Measurements from ENCODE around the gene TRAF3. TPM values are rescaled to one million over a fixed set of nuclear protein-coding genes. Genes with fewer than 3 reads are reported as not detected.

The TRAF3 gene
- total RNA-seq, 1 donor: 19.5 TPM

- Histone ChIP-seq H3K9me3 (ENCODE audit: low read depth, low read length) (no peaks in the 10 kb centered on the region), H3K36me3 (ENCODE audit: insufficient read depth, low read length) (peaks cover 72% of the 10 kb centered on the region), H3K27me3 (ENCODE audit: insufficient read depth, low read length) (no peaks in the 10 kb centered on the region), H3K79me2 (ENCODE audit: insufficient read depth, low read length) (peaks cover 2% of the 10 kb centered on the region), H3K4me2 (ENCODE audit: insufficient read depth, low read length) (no peak overlapping the region), H3K4me1 (ENCODE audit: insufficient read depth, low read length) (no peaks in the 10 kb centered on the region), H3K27ac (ENCODE audit: low read depth, low read length) (no peak overlapping the region), H4K20me1 (ENCODE audit: insufficient read depth, low read length) (peaks cover 4% of the 10 kb centered on the region), H2AFZ (ENCODE audit: low read length) (no peak overlapping the region), H3K4me3 (ENCODE audit: insufficient read depth, low read length) (no peak overlapping the region)
- DNase-seq (ENCODE audit: insufficient read length, low spot score, missing footprints): peak; percentile 49
- TF ChIP-seq CTCF (IDR thresholded peaks at IDR 0.05; ENCODE audit: extremely low read depth, low read depth, low read length): no peak
Measured at GRCh38 chr14:102940729-102941362, 163.6 kb downstream of the TRAF3 start.

- Histone ChIP-seq H3K4me1 (ENCODE audit: insufficient read depth, low read length) (no peaks in the 10 kb centered on the region), H4K20me1 (ENCODE audit: insufficient read depth, low read length) (peaks cover 4% of the 10 kb centered on the region), H3K36me3 (ENCODE audit: insufficient read depth, low read length) (peaks cover 79% of the 10 kb centered on the region), H3K27ac (ENCODE audit: low read depth, low read length) (no peak overlapping the region), H2AFZ (ENCODE audit: low read length) (no peak overlapping the region), H3K27me3 (ENCODE audit: insufficient read depth, low read length) (no peaks in the 10 kb centered on the region), H3K4me2 (ENCODE audit: insufficient read depth, low read length) (no peak overlapping the region), H3K9me3 (ENCODE audit: low read depth, low read length) (no peaks in the 10 kb centered on the region), H3K79me2 (ENCODE audit: insufficient read depth, low read length) (peaks cover 2% of the 10 kb centered on the region), H3K4me3 (ENCODE audit: insufficient read depth, low read length) (no peak overlapping the region)
- DNase-seq (ENCODE audit: insufficient read length, low spot score, missing footprints): peak; percentile 60
- TF ChIP-seq CTCF (IDR thresholded peaks at IDR 0.05; ENCODE audit: extremely low read depth, low read depth, low read length): no peak
Measured at GRCh38 chr14:102941419-102942011, 164.3 kb downstream of the TRAF3 start.

GRCh38 chr14:102942069-102942468, 164.8 kb downstream of the TRAF3 start:
- Histone ChIP-seq H3K79me2 (ENCODE audit: insufficient read depth, low read length) (peaks cover 2% of the 10 kb centered on the region), H3K4me2 (ENCODE audit: insufficient read depth, low read length) (no peak overlapping the region), H3K27me3 (ENCODE audit: insufficient read depth, low read length) (no peaks in the 10 kb centered on the region), H2AFZ (ENCODE audit: low read length) (no peak overlapping the region), H3K4me1 (ENCODE audit: insufficient read depth, low read length) (no peaks in the 10 kb centered on the region), H3K27ac (ENCODE audit: low read depth, low read length) (no peak overlapping the region), H3K9me3 (ENCODE audit: low read depth, low read length) (no peaks in the 10 kb centered on the region), H3K4me3 (ENCODE audit: insufficient read depth, low read length) (no peak overlapping the region), H4K20me1 (ENCODE audit: insufficient read depth, low read length) (peaks cover 4% of the 10 kb centered on the region), H3K36me3 (ENCODE audit: insufficient read depth, low read length) (peaks cover 83% of the 10 kb centered on the region)
- no peak for TF ChIP-seq CTCF (IDR thresholded peaks at IDR 0.05; ENCODE audit: extremely low read depth, low read depth, low read length)
- peak; percentile 65 for DNase-seq (ENCODE audit: insufficient read length, low spot score, missing footprints)

- no peak for TF ChIP-seq CTCF (IDR thresholded peaks at IDR 0.05; ENCODE audit: extremely low read depth, low read depth, low read length)
- H2AFZ ChIP-seq (ENCODE audit: low read length): no peak overlapping the region
- peaks cover 76% of the 10 kb centered on the region for H3K36me3 ChIP-seq (ENCODE audit: insufficient read depth, low read length)
- no peaks in the 10 kb centered on the region for H3K27me3 ChIP-seq (ENCODE audit: insufficient read depth, low read length)
- H3K9me3 ChIP-seq (ENCODE audit: low read depth, low read length): no peaks in the 10 kb centered on the region
- H3K4me3 ChIP-seq (ENCODE audit: insufficient read depth, low read length): no peak overlapping the region
- H3K79me2 ChIP-seq (ENCODE audit: insufficient read depth, low read length): peaks cover 2% of the 10 kb centered on the region
- H4K20me1 ChIP-seq (ENCODE audit: insufficient read depth, low read length): peaks cover 8% of the 10 kb centered on the region
- no peak overlapping the region for H3K27ac ChIP-seq (ENCODE audit: low read depth, low read length)
- peak; percentile 43 for DNase-seq (ENCODE audit: insufficient read length, low spot score, missing footprints)
- H3K4me1 ChIP-seq (ENCODE audit: insufficient read depth, low read length): no peaks in the 10 kb centered on the region
- no peak overlapping the region for H3K4me2 ChIP-seq (ENCODE audit: insufficient read depth, low read length)
Measured at GRCh38 chr14:102943454-102943853, 166.2 kb downstream of the TRAF3 start.
